ENCODE results near the gene IFI6.
A peak's percentile ranks its signal among the peaks of the same experiment; 100 is the strongest.
"Not testable (repeated sequence)": the region's sequence is repeated elsewhere in the genome, so short reads cannot be mapped to it uniquely, and the experiment has no call there.

Gene IFI6

DNA sequence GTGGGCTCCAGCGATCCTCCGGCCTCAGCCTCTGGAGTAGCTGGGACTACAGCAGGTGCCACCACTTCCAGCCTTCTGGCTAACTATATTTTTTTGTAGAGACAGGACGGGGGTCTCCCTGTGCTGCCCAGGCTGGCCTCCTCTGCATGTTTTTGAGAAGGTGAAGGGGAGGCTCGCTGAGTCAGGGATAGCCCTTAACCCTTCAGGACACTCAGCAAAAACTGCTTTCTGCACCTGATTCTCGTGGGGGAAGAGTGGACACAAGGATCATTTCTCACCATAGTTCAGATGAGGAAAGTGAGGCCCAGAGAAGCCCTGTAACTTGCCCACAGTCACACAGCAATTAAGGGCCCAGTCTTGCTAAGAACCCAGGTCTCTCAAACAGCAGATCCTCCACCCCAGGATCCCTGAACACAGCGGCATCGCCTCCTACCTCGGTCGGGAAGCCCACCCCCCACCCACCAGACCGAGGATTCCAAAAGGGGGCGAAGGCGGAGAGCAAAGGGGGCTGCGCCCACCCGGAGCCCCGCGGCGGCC lies 38.3 kb downstream of the IFI6 start:
- Mint-ChIP-seq H3K4me1 (ENCODE audit: low read depth) (peaks cover 61% of the 10 kb centered on the region), H3K36me3 (ENCODE audit: low read depth) (no peaks in the 10 kb centered on the region), H3K27me3 (ENCODE audit: low read depth) (peaks cover 4% of the 10 kb centered on the region), H3K9me3 (no peaks in the 10 kb centered on the region), H3K4me3 (peak overlapping the region; percentile 57), H3K27ac (peak overlapping the region; percentile 93)

DNA sequence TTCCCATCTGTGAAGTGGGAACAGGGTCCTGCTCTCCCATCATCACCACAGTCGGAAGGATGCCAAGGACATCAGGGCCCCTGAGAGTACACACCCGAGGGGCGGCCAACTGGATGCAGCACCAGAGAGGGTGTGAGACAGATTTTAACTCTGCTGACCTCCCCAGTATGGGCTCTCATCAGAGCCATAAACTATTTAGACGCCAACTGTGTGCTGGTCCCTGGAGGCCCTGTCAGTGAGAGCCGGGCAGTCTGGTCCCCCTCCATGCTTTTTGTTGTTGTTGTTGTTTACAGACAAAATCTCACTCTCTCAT lies 38.7 kb downstream of the IFI6 start:
- Mint-ChIP-seq H3K4me3 (peak overlapping the region; percentile 69), H3K27ac (peak overlapping the region; percentile 93), H3K27me3 (ENCODE audit: low read depth) (peaks cover 4% of the 10 kb centered on the region), H3K4me1 (ENCODE audit: low read depth) (peaks cover 64% of the 10 kb centered on the region), H3K9me3 (no peaks in the 10 kb centered on the region), H3K36me3 (ENCODE audit: low read depth) (no peaks in the 10 kb centered on the region)

DNA sequence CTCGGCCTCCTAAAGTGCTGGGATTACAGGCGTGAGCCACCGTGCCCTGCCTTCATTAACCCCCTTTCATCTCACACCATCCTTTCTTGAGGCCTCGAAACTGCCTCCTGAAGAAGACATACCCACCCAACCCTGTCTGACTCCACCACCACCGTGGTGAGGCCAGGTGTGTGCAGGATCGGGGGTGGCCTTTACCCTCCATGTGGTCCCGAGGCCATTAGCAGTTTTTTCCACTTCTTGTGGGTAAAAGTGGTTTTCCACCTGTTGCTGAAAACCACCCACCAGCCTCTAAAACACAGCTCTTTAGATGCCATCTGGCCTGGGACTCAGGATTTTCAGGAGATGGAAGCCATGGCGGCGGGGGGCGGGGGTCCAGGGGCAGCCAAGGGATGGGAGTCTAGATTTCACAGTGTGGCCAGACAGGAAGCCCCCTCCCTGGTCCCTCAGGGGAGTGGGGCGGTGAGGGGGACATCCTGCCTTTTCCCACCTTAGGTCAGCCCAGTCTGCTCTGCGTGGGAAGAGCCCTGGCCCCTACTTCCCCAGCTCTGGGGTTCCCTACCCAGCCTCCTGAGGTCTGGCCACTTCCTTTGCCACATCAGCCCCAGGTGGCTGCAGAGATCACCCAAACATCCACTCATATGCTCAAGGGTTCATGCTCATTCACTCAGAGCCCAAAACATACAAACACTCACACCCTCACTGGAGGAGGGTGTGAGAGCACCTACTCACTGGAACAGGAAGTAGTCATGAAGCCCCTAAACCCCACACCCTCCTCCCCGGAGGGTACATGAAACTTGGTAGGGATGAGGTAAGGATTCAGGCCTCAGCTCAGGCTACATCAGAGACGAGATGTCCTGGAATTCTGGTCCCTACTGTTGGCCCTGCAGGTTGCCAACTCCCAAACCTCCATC lies 39.4 kb downstream of the IFI6 start:
- Mint-ChIP-seq H3K36me3 (ENCODE audit: low read depth) (no peaks in the 10 kb centered on the region), H3K4me1 (ENCODE audit: low read depth) (peaks cover 60% of the 10 kb centered on the region), H3K27ac (peak overlapping the region; percentile 93), H3K9me3 (no peaks in the 10 kb centered on the region), H3K27me3 (ENCODE audit: low read depth) (peaks cover 4% of the 10 kb centered on the region), H3K4me3 (peak overlapping the region; percentile 69)

DNA sequence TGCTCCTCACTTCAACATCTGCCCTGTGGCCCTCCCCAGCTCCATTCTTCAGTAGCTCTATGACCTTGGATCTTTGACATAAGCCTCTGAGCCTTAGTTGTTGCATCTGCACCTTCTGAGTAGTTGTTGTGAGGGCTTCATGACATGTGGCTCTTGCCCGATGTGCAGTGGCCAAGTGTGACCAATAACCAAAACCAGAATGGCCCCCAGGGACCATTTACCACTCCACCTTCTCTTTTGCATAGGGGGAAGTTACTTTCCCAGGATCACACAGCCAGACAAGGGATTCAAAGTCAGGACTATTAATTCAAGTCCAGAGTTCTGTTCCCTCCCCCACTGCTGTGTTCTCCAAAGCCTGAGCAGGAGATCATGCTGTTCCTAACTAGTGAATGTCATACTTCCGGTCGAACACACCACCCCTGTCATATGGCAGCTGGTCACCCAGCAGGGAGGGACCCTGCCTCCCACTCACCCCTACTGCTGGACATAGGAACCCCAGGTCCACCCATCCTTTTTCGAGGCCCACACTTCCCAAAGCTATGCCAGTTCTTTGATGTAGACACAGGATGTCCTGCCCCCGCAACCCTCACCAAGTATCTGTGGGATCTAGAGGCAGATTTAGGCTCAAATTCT lies 41.0 kb downstream of the IFI6 start:
- Mint-ChIP-seq H3K27me3 (ENCODE audit: low read depth) (peaks cover 4% of the 10 kb centered on the region), H3K27ac (peak overlapping the region; percentile 66), H3K9me3 (no peaks in the 10 kb centered on the region), H3K4me3 (peak overlapping the region; percentile 23), H3K4me1 (ENCODE audit: low read depth) (peaks cover 51% of the 10 kb centered on the region), H3K36me3 (ENCODE audit: low read depth) (no peaks in the 10 kb centered on the region)

DNA sequence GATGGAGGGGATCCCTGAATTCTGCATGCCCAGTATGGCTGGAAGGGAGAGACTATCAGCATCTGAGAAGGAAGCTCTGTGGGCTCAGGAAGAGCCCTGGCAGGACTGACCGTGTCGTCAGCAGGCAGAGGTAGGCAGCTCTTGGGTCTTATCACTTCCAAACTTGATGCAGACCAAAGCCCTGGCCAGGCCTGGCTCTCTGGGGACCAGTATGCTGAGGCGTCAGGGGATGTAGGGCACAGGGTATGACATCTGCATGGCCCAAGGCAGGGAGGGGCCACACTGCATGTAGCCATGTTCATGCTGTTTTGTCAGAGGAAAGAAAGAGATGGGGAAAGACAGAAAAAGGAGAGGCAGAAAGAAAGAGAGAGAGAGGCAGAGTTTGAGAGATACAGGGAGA lies 43.3 kb downstream of the IFI6 start:
- no peak overlapping the region for H3K4me3 Mint-ChIP-seq
- no peaks in the 10 kb centered on the region for H3K9me3 Mint-ChIP-seq
- peaks cover 42% of the 10 kb centered on the region for H3K4me1 Mint-ChIP-seq (ENCODE audit: low read depth)
- no peak overlapping the region for H3K27ac Mint-ChIP-seq
- no peaks in the 10 kb centered on the region for H3K36me3 Mint-ChIP-seq (ENCODE audit: low read depth)
- peaks cover 4% of the 10 kb centered on the region for H3K27me3 Mint-ChIP-seq (ENCODE audit: low read depth)

DNA sequence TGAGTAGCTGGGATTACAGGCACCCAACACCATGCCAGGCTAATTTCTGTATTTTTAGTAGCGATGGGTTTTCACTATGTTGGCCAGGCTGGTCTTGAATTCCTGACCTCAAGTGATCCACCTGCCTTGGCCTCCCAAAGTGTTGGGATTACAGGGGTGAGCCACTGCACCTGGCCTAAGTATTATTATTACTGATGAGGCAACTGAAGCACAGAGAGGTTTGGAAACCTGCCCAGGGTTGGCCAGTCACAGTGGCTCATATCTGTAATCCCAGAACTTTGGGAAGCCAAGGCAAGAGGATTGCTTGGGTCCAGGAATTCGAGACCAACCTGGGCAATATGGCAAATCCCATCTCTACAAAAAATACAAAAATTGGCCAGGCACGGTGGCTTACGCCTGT lies 44.3 kb downstream of the IFI6 start:
- not testable (repeated sequence) for H3K4me3 Mint-ChIP-seq; H3K27me3 Mint-ChIP-seq (ENCODE audit: low read depth); H3K9me3 Mint-ChIP-seq; H3K36me3 Mint-ChIP-seq (ENCODE audit: low read depth); H3K27ac Mint-ChIP-seq
- peaks cover 39% of the 10 kb centered on the region for H3K4me1 Mint-ChIP-seq (ENCODE audit: low read depth)

DNA sequence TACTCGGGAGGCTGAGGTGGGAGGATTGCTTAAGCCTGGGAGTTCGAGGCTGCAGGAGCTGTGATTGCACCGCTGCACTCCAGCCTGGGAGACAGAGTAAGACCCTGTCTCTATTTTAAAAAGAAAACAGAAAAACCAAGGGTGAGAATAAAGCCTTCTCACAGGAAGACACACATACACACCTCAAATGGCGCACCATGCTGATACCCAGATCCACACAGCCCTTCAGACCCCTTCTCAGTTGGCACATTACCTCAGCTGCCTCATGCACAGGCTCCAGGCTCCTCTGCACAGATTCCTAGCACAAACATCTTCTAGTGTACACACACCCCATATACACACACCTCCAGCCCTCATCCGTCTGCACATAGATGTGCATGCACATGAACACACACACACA lies 44.9 kb downstream of the IFI6 start:
- H3K4me3 Mint-ChIP-seq: no peak overlapping the region
- H3K9me3 Mint-ChIP-seq: no peaks in the 10 kb centered on the region
- no peaks in the 10 kb centered on the region for H3K36me3 Mint-ChIP-seq (ENCODE audit: low read depth)
- H3K4me1 Mint-ChIP-seq (ENCODE audit: low read depth): peaks cover 35% of the 10 kb centered on the region
- H3K27ac Mint-ChIP-seq: no peak overlapping the region
- H3K27me3 Mint-ChIP-seq (ENCODE audit: low read depth): peaks cover 4% of the 10 kb centered on the region

DNA sequence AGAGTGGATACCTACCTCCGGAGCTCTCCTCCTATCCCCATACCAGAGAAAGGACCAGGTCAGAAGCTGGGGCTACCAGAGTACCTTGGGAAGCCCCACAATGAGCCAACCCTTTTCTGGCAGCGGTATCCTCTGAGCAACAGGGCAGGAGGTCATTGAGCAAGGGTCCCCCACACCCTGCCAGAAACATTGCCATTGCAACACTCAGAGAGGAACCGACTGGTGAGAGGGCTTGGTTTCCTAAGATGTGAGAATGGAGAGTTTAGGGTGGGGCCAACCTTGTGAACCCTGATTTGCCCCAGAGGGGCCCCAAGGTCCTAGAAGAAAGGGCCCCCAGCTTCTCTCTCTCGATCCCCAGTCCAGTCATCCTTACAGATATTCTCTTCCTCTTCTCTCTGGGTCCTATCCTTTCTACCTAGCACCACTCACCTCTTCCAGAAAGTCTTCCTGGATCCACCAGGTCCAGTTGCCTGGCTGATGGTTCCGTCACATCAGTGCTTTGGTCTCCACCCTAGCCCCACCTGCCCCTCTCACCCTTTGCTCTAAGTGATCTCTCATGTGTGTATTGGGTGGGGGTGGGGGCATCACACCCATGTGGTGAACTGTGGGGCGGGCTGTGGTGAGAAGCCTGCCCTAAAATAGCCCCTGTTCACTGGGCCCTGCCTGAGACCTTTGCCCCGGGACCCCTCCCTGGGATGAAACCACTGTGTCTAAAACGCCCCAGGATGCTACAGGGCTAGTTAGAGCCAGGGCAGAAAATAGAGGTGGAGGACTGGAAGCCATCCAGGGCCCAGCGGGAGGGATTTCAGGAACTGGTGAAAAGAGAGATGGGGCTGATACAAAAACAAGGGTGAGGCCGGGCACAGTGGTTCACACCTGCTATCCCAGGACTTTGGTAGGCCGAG lies 45.7 kb downstream of the IFI6 start:
- Mint-ChIP-seq H3K9me3 (no peaks in the 10 kb centered on the region), H3K4me1 (ENCODE audit: low read depth) (peaks cover 28% of the 10 kb centered on the region), H3K27ac (no peak overlapping the region), H3K36me3 (ENCODE audit: low read depth) (no peaks in the 10 kb centered on the region), H3K27me3 (ENCODE audit: low read depth) (peaks cover 4% of the 10 kb centered on the region), H3K4me3 (no peak overlapping the region)

DNA sequence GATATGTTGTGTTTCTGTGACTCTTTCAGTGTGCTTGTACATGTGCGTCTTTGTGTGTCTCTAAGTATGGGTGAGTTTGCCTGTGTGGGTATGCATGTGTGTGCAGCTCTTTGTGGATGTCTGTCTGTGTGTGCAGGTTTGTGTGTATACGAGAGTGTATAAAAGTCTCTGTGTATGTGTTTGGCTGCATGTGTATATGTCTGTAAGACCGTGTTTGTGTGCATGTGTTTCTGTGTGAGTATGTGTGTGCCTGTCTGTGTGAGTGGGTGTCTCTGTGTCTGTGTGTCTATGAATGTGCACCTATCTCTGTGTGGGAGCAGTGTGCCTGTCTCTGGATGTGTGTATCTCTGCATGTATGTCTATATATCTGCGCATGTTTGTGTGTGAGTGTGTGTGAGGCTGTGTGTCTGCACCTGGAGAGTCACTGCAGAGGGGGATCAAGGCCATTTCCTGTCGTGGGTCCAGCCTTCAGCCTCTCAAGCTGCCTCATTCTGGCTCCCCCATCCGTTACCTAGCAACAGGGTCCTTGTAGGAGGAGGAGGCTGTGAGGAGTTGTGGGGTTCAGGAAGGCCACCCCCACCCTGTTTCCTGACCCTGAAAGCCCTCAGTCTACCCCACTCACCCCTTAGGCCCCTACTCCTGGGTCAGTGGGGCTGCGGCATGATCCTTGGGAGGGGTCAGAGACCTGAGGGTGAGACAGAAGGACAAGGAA lies 47.4 kb downstream of the IFI6 start:
- Mint-ChIP-seq H3K9me3 (no peaks in the 10 kb centered on the region), H3K36me3 (ENCODE audit: low read depth) (no peaks in the 10 kb centered on the region), H3K27me3 (ENCODE audit: low read depth) (no peaks in the 10 kb centered on the region), H3K27ac (no peak overlapping the region), H3K4me3 (no peak overlapping the region), H3K4me1 (ENCODE audit: low read depth) (peaks cover 19% of the 10 kb centered on the region)

DNA sequence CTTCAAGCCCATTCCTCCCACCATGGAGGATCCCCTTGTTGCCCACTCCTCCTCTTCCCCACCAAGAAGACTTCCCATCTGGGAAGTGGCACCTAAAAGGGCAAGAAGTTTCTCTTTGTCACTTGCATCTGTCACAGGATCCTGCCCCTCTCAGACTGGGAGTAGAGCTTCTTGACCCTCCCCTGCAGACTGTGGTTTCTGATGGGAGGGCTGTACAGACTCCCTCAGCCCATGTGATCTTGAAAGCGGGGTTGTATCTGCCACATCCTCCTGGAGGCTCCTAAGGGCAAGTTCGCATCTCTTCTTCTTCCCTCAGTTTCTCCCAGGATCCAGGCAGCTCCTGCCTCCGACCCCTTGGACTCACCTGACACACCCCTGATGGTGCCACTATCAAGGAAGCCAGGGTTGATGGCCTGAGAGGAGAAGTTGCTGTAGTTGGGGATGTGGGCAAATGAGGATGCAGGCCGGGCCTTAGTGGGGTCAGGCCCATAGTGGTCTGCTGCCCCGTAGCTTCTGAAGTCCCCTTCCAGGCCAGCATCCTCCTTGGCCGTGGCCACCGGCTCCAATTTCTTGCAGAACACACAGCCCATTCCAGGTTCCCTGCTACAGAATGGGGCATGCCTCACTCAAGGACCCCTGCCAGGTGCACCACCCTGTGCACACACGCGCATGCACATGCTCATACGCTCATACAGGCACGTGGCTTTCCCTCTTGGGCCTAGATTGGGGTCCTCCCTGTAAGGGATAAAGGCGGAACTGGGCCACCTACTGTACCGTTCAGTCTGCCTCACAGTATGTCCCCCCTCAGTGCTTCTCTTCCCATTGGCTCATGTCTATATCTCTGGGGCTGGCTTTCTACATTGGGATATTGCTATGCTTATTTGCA lies 48.4 kb downstream of the IFI6 start:
- Mint-ChIP-seq H3K27me3 (ENCODE audit: low read depth) (no peaks in the 10 kb centered on the region), H3K27ac (no peak overlapping the region), H3K4me1 (ENCODE audit: low read depth) (peaks cover 15% of the 10 kb centered on the region), H3K36me3 (ENCODE audit: low read depth) (peaks cover under 1% of the 10 kb centered on the region), H3K4me3 (no peak overlapping the region), H3K9me3 (no peaks in the 10 kb centered on the region)

DNA sequence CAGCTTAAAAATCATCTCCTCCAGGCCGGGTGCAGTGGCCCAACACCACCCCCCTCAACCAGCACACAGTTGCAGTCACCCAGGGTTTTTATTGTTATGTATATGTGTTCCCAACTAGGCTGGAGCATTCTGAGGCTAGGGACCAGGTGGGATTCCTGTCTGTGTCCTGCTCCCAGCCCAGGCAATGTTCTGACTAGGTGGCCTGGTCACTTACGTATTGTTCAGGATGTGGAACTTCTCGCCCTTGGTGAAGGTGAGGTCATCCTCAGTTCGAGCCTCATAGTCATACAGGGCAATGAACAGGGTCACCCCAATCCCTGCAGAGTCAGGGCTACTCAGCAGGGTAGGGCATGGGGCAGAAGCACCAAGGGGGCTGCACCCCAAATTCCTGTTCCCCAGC lies 49.2 kb downstream of the IFI6 start:
- Mint-ChIP-seq H3K27me3 (ENCODE audit: low read depth) (no peaks in the 10 kb centered on the region), H3K27ac (no peak overlapping the region), H3K9me3 (no peaks in the 10 kb centered on the region), H3K4me1 (ENCODE audit: low read depth) (peaks cover 20% of the 10 kb centered on the region), H3K4me3 (no peak overlapping the region), H3K36me3 (ENCODE audit: low read depth) (peaks cover 2% of the 10 kb centered on the region)

DNA sequence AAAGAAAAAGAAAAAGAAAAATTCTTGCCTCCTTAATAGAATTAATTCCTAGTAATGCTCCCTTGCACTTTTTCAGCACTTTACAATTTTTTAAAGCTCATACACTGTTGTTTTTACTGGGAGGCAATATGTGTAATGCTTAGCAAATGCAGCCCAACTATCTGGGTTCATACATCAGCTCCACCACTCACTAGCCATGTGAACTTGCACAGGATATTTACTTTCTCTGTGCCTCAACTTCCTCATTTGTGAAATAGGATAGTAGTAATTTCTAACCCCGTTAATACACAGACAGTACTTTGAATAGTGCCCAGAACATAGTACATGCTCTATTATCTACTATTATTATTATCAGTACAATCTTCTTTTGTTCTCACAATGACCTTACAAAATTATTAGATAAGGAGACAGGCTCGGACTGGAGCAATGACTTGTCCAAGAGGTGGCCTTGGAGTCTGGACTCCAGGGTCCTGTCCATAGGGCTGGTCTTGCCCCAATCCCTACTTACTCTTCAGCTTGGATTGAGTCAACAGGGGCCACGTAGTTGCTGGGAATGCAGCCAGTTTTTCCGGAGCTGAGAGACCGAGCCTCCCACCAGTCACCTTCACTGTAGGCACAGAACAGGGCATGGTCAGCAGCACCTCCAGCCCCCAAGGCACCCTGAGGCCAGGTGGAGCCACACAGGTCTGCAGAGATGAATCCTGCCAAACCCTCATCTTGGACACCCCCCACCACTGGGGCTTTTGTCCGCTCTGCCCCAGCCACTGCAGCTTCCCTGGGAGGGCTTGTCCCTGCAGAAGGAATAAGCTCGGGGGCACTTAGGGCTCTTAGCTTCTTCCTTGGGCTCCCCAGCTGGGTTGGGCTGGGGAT lies 50.7 kb downstream of the IFI6 start:
- no peak overlapping the region for H3K4me3 Mint-ChIP-seq
- H3K27me3 Mint-ChIP-seq (ENCODE audit: low read depth): no peaks in the 10 kb centered on the region

More for the DNA sequence above, 50.7 kb downstream of the IFI6 start:
- peaks cover 2% of the 10 kb centered on the region for H3K36me3 Mint-ChIP-seq (ENCODE audit: low read depth)
- H3K27ac Mint-ChIP-seq: no peak overlapping the region
- H3K4me1 Mint-ChIP-seq (ENCODE audit: low read depth): peaks cover 32% of the 10 kb centered on the region
- H3K9me3 Mint-ChIP-seq: no peaks in the 10 kb centered on the region
